ENCODE measurements around the gene SOWAHB.

SOWAHB gene

DNA sequence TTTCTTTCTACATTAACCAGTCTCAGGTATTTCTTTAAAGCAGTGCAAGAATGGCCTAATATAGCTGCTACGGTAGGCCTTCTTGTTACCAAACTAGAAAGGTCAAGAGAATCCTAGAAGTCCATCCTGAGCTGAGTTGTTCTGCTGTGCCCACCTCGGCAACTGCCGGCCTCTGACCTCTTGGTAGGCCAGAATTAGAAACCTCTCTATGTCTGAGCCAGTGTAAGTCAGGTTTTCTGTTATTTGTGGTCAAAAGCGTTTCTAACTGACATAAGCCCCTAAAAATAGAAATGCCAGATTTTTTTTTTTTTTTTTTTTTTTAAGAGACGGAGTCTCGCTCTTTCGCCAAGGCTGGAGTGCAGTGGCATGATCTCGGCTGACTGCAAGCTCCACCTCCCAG is 43.1 kb downstream of the SOWAHB start:
- DNase-seq (ENCODE audit: low spot score), result no peak

- no peak for DNase-seq (ENCODE audit: low spot score)
These were observed 46.6 kb downstream of the SOWAHB start for GRCh38 chr4:76851375-76851774.

DNA sequence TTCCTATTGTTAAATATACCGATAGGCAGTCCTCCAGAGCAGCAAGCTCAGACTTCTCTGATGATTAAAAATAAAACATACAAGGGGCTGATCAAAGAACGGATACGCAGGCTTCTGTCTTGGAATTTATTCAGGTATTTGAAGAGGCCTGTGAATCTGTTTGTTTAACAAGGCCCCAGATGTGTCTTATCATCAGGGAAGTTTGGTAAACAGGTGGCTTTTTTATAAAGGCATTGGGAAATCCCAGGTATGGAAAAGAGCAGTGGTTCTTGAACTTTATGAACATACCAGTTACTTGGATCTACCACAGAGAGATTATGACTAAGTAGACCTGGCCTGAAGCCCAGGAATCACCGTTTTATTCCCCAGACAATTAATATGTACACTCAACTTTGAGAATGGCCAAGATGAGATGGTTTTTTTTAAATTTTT is 47.9 kb downstream of the SOWAHB start:
- DNase-seq (ENCODE audit: low spot score), result no peak

Data from iPS-NIHi11 (cell line).